Neutrophil (primary cell): ENCODE data around the gene PRKN.

Experiments
- H3K27ac ChIP-seq: fragments of 200-600 bp; sonication (generic); 2 replicates; pipeline ENCODE4 v1.5.1; 2016; ENCODE audit warnings: mild to moderate bottlenecking, moderate library complexity
- H3K27me3 ChIP-seq: fragments of 200-600 bp; sonication (generic); 2 replicates; pipeline ENCODE4 v1.6.0; 2016; ENCODE audit warnings: mild to moderate bottlenecking
- H3K36me3 ChIP-seq: fragments of 200-600 bp; sonication (generic); 2 replicates; pipeline ENCODE4 v1.5.1; 2017
- H3K4me1 ChIP-seq, 2 experiments: fragments of 200-600 bp in 1 of 2; sonication (generic) in 1 of 2; 1 replicate in 1 of 2; 2 replicates in 1 of 2; pipeline versions ENCODE4 v1.5.1 to v1.6.1; 2013 to 2016; ENCODE audit warnings: low read depth in 1 of 2, low read length in 1 of 2, mild to moderate bottlenecking in 1 of 2, moderate library complexity in 1 of 2; ENCODE audit not compliant: control insufficient read depth in 1 of 2, insufficient read depth in 1 of 2
- H3K4me3 ChIP-seq, 2 experiments: fragments of 200-600 bp in 1 of 2; sonication (generic) in 1 of 2; 1 replicate in 1 of 2; 2 replicates in 1 of 2; pipeline ENCODE4 v1.5.1; 2013 to 2016; ENCODE audit warnings: low read depth in 1 of 2, low read length in 1 of 2, mild to moderate bottlenecking in 1 of 2, moderate library complexity in 1 of 2
- H3K9me3 ChIP-seq: fragments of 200-600 bp; sonication (generic); 2 replicates; pipeline ENCODE4 v1.5.1; 2016
- TF ChIP-seq, protein P1 (sequence below): fragments of 200-600 bp; sonication (generic); IDR thresholded peaks from 2 replicates; pipeline ENCODE4 v1.5.1; 2016; ENCODE audit warnings: antibody characterized with exemption

The PRKN gene

DNA sequence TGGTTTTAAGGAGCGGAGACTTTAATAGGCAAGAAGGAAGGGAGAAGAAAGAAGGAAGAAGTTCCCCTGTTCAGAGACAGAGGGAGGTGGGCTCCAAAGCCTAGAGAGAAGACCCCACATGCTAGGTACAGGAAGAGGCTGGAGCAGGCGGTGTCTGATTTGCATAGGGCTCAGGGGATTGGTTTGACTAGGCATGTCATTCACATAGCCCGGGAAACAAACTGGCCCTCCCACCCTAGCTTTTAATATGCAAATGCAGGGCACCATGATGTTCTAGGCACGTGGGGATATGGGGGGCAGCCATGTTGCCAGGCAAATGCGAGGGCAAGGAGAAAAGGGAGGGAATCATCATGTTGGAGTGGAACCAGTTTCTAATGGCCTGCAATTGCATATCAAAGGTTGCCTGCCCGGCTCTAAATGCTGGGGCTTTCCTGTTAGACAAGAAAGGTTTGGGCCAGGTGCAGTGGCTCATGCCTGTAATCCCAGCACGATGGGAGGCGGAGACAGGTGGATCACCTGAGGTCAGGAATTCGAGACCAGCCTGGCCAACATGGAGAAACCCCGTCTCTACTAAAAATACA is 1419.4 kb downstream of the PRKN start:
- H3K27ac ChIP-seq = no peak overlapping the region
- H3K36me3 ChIP-seq = no peaks in the 10 kb centered on the region
- H3K27me3 ChIP-seq = no peaks in the 10 kb centered on the region
- TF ChIP-seq, protein P1, sequence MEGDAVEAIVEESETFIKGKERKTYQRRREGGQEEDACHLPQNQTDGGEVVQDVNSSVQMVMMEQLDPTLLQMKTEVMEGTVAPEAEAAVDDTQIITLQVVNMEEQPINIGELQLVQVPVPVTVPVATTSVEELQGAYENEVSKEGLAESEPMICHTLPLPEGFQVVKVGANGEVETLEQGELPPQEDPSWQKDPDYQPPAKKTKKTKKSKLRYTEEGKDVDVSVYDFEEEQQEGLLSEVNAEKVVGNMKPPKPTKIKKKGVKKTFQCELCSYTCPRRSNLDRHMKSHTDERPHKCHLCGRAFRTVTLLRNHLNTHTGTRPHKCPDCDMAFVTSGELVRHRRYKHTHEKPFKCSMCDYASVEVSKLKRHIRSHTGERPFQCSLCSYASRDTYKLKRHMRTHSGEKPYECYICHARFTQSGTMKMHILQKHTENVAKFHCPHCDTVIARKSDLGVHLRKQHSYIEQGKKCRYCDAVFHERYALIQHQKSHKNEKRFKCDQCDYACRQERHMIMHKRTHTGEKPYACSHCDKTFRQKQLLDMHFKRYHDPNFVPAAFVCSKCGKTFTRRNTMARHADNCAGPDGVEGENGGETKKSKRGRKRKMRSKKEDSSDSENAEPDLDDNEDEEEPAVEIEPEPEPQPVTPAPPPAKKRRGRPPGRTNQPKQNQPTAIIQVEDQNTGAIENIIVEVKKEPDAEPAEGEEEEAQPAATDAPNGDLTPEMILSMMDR = no peak
- H3K4me3 ChIP-seq = no peak overlapping the region
- no peaks in the 10 kb centered on the region for H3K9me3 ChIP-seq
- H3K4me1 ChIP-seq = no peaks in the 10 kb centered on the region

DNA sequence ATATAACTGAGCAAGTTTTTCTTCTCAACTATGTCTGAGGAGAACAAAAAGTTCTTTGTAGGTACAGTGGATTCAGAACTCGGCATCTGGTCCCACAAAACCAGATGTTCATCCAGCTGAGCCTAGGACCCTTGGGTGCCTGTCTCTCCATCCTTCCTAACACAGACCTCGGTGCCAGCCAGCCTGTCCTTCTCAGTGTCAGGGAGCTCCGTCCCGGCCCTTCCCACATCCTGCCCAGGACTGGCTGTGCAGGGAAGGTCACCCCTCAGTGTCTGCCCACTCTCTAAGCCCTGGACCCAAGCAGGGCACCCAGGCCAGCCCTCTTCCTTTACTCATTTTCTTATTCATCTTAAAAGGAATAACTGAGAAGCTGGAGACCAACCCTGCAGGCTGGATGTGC is 1421.7 kb downstream of the PRKN start:
- no peaks in the 10 kb centered on the region for H3K36me3 ChIP-seq
- no peak overlapping the region for H3K4me3 ChIP-seq
- no peaks in the 10 kb centered on the region for H3K27me3 ChIP-seq
- TF ChIP-seq, protein P1 = no peak
- no peaks in the 10 kb centered on the region for H3K9me3 ChIP-seq
- H3K4me1 ChIP-seq = no peaks in the 10 kb centered on the region
- no peak overlapping the region for H3K27ac ChIP-seq

DNA sequence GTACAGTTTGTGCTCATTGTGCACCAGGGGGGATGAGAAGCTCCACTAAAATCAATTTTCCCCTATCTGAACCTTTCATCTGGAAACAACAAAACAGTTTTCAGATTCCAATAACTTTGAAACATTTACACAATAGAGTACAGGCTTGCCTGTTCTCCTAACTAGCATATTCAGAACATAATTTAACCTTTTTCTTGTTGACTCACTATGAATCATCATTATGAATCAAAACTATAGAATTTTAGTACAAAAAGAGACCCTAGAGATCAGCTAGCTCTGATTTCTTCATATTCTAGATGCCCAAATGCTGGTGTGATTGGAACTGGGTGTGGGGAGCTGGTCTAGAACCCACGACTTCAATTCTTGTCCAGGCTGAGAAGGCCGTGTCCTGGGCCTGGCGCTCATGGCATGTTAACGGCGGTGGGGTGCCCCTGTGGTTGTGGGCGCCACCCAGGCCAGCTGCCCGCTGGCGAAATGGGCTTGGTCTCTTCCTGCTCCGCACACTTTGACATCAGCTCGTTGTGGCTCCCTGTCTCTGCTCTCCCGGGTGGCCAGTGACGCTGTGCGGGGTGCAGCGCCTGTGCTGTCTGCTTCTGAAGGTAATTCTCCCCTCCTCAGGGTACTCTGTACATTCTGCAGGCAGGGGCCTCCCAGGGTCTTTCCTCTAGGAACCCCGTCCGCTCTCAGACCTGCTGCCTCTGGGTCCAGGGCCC is 1423.8 kb downstream of the PRKN start:
- Histone ChIP-seq H3K9me3 (no peaks in the 10 kb centered on the region), H3K27ac (no peak overlapping the region), H3K36me3 (no peaks in the 10 kb centered on the region), H3K4me3 (no peak overlapping the region), H3K27me3 (no peaks in the 10 kb centered on the region), H3K4me1 (no peaks in the 10 kb centered on the region)
- TF ChIP-seq, protein P1 = no peak

DNA sequence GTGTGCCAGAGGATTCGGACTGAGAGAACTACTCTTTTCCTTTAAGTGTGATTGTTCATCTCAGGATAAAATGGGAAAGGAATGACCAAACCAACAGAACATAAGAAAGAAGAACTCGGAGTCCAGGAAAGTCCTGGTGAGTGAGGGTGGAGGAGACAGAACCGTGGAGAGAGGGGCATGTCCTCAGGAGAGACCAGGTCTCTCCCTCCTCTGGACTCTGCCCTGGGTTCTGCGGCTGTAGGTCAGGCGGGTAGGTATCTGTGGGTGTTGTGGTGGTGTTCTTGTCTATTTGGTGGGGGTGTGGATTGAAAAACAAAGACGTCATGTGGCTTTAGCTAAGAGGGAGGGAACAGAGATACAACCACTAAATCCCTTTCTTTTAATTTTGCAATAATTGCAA is 1424.6 kb downstream of the PRKN start:
- Histone ChIP-seq H3K4me3 (no peak overlapping the region), H3K27me3 (no peaks in the 10 kb centered on the region), H3K9me3 (no peaks in the 10 kb centered on the region), H3K36me3 (no peaks in the 10 kb centered on the region), H3K27ac (no peak overlapping the region), H3K4me1 (no peaks in the 10 kb centered on the region)
- TF ChIP-seq, protein P1 = no peak

DNA sequence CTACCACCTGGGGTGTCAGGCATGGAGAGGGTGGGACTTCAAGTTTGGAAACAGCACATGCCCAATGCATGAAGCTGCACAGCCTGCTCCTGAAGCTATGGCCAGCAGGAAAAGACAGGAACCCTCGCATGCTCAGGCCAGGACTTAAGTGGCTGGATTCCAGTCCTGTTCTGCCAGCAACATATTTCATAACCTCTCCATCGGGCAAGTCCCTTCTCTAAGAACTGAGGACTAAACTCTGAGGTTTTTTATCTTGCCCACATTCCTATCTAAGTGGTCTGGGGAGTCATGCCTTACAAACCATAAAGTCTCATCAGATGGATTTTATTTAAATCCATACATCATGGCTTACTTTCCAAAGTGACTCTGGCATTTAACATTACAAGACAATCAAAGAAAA is 1426.2 kb downstream of the PRKN start:
- no peak overlapping the region for H3K4me3 ChIP-seq
- no peaks in the 10 kb centered on the region for H3K36me3 ChIP-seq
- H3K9me3 ChIP-seq = no peaks in the 10 kb centered on the region
- no peaks in the 10 kb centered on the region for H3K27me3 ChIP-seq
- H3K27ac ChIP-seq = no peak overlapping the region
- TF ChIP-seq, protein P1 = no peak
- no peaks in the 10 kb centered on the region for H3K4me1 ChIP-seq
